NCI-H1694 (cell line): Measurements from ENCODE around the gene MZB1.
"Not testable (repeated sequence)": the region's sequence is repeated elsewhere in the genome, so short reads cannot be mapped to it uniquely, and the experiment has no call there.

ENCODE experiments used
- DNase-seq: peaks from one replicate; lab custom pipeline; 2025; lab: John Stamatoyannopoulos, UW

The MZB1 gene

DNA sequence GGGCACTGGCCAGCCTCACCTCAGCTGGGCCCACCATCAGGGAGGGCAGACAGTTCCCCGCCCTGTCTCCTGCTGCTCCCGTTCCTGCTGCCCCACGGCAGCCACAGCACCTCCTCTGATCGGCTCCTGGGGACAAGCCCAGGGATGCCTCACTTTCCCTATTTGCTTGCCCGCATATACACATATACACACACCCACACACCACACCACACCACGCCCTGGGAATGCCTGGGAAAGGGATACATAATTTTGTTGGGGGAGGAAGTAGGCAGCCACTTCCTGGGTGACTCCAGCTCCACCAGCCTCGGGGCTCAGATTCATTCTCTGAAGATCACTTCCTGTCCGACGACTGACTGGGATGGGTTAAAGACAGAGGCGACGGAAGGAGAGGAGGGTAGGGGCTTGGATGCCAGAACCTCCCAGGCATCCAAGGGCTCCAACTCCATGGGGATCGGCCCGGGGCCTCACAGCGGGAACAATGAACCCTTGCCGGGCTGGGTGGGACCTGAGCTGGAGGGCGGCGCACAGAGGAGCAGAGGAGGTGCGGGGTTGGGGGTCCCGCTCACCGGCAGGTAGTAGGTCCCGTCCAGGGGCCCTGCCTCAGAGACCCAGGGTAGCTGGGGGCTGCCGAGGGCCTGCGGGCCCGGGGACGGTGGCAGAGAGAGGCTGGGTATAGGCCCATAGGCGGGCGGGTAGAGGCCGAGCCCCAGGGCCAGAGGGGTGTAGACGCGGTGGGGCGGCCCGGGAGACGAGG, 2.0 kb upstream of the MZB1 start:
- no peak for DNase-seq

DNA sequence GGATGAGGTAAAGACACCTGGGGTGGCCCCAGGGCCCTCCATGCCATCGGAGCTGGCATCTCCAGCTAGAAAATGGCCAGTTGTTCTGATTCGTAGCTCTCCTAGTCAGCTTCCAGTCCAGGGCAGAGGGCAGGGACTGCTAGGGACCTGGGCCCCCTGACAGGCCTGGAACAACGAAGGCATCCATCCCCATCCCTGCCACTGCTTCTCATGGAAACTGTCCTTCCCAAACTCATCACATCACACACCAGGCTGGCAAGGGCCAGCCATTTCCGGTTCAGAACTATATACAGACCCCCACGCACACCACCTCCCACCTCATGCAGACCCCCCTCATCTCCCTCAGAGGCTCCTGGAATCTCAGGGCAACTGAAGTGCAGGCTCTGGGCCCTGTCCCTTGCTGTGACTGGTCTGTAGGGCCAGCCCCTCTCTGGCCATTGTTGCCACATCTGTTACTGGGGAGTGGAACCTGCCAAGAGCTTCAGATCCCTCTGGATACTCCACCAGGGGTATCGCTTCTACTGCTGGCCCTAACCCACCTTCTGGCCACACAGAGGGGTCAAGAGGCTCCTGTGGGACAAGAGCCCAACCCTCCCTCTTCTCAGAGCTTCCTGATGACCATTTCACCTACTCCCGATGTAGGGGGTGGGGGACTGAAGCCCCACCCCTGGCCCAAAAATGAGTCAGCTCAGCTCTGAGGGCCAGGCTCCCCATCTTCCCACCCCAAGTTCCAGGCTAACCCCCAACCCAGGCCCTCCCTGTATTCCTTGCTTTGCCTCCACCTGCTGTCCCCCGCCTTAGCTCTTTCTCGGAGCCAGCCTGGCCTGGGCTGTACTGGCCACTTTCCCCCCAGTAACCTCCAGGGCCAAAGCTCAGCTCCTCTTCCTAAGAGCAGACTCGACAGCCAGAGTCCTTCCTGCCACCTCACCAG, 1.2 kb upstream of the MZB1 start:
- no peak for DNase-seq

DNA sequence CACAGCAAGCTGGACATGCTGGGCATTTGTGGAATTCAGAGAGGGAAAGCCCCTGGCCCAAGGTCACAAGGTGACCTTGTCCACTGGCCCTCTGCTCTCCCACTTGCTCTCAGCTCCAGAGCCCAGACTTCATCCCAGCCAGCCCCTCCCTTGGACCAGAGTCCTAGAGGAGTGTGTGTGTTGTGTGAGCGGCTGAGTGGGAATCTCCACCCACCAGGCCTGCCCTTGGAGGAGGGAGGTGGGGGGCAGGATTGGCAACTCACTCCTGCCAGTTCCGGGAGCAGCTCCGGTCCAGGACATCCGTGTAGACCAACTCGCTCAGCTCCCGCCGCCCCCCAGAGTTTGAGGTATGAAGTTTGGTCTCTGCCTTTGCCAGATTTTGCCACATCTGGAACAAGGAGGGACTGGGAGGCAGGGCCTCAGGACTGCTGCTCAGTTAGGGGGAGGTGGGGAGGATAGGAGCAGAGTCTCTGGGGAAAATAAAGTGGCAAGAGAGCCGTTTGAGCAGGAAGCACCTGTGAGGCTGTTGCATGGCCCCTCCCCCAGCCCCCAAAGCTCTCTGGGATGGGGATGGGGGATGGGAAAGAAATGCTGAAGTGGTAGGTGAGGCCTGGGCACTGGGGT, 1.4 kb downstream of the MZB1 start:
- no peak for DNase-seq

DNA sequence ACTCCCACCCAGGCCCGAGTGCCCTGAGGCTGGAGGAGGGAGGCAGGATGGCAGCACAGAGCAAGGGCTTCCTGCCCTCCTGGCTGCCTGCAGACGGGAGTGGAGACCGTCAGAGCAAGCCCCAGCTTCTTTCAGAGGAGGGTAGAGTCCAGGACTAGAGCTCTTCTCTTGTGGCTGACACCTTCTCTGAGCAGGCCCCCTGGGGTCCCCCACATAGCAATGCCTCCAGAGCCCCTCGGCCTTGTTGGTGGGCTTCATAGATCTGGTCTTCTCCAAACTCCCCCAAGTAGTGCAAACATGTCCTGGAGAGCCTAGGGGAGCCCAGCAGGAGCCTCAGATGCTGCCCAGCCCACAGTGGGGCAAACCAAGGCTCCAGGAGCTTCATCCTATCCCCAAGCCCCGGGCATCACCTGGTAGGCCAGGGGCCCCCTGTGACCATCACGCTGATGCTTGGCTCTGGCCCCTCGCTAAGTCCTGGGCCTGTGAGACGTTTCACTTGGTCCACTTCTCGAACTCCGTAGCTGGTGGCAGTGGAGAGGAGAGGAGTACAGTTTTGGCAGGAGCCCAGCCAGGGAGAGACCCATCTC, 2.0 kb downstream of the MZB1 start:
- no peak for DNase-seq

DNA sequence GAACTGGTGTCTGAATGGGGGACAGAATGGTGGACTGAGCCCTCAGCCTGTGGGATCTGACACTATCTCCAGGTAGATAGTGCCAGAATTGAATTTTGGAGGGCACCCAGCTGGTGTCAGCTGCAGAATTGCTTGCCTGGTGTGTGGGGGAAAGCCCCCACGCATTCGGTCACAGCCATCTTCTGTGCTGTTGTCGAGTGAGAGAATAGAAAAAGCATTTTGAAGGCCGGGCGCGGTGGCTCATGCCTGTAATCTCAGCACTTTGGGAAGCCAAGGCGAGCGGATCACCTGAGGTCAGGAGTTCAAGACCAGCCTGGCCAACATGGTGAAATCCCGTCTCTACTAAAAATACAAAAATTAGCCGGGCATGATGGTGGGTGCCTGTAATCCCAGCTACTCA, 2.8 kb downstream of the MZB1 start:
- DNase-seq, result not testable (repeated sequence)

DNA sequence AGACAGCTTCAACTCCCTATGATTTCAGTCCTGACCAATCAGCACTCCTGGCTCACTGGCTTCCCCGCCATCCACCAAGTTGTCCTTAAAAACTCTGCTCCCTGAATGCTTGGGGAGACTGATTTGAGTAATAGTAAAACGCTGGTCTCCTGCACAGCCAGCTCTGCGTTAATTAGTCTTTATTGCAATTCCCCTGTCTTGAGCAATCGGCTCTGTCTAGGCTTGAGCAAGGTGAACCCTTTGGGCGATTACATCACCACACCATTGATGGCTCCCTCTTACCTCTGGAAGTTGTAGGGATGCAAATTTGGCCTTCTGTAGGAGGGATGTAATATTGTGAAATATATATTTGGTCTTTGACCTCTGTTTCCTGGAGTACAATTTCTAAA, 3.7 kb downstream of the MZB1 start:
- no peak for DNase-seq

DNA sequence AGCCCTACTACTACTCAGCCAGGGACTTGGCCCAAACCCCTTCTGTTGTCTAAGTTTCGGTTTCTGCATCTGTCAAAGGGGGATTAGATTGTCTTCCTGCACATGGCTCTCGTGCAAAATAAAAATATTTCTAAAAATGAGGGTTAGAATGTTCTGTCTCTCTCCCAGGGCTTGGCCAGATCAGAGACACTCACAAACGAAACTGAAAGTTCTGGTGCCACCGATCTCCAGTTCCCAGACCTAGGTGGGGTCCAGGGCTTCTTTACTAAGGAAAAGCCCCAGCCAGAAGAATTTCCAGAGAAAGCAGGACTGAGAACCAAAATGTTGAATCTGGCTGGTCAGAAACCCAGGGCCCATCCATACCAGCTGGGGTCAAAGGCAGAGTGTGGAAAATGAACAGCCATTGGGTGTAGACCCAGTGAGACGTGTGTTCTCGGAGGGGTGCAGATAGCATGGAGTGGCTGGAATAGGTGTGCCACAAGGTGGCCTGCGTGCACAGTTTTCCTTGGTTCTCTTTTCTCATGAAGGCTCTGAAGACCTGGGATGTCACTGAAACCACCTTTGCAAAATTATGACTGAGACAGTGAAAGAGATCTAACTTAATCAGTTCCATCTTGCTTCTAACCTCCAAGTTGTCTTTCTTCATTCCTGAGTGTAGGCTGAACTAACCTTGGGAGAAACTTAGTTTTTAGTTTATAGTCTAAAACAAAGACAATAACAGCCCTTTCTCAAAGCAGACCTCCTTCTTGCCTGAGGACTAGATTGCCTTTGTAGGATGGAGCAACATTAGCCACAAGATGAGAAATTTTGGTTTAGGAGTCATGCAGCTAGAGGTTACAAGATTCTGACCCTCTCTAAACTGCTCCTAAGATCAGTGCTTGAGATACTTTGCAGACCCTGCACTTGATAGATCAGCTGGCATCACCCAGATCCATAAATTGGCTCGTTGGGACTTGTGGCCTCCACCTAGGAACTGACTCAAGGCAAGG, 4.4 kb downstream of the MZB1 start:
- DNase-seq, result no peak

DNA sequence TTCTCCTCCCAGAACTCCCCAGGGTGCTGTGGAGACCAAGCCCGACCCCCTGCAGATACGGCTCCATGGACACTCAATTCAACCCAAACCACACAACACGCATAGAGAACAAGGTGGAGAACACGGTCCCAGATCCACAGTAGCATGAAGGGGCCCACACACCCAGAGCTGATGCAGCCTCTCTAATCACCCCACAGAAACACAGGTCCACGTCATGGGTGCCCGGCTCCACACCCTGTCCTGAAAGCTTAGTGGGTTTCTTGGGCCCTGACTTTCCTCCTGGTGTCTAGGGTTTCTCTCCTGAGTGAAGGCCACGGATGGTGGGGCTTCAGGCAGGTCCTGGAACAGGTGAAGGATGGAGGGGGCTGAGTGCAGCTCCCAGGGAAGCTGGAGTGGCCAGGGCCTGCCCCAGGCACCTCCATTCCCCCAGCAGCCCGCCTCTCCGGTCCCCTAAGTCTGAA, 5.1 kb downstream of the MZB1 start:
- no peak for DNase-seq

DNA sequence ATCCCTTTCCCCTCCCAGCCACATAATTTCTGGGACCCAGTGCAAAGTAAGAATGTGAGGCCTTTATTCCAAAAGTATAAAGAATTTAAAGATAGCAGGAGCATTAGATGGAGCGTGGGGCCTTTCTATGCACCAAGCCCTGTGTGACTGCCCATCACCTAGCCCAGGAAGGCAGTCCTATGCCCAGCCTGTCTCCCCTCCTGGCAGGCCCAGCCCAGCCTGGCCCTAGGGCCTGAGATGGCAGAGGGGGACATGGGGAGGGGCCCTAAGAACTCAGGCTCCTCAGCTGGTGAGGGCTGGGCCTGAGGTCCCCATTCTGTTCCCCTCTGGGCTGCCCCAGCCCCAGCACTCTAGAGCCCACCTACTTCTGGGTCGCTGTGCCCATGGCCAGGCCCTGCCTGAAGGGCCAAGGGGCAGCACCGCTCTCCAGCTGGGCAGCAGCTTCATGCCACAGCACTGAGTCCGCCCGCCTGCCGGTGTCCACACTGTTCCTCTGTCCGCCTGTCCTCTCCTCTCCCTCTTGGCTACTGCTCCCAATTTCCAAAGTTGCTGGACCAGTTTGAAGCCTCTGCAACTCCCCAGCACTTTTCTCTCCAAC, 5.6 kb downstream of the MZB1 start:
- no peak for DNase-seq

DNA sequence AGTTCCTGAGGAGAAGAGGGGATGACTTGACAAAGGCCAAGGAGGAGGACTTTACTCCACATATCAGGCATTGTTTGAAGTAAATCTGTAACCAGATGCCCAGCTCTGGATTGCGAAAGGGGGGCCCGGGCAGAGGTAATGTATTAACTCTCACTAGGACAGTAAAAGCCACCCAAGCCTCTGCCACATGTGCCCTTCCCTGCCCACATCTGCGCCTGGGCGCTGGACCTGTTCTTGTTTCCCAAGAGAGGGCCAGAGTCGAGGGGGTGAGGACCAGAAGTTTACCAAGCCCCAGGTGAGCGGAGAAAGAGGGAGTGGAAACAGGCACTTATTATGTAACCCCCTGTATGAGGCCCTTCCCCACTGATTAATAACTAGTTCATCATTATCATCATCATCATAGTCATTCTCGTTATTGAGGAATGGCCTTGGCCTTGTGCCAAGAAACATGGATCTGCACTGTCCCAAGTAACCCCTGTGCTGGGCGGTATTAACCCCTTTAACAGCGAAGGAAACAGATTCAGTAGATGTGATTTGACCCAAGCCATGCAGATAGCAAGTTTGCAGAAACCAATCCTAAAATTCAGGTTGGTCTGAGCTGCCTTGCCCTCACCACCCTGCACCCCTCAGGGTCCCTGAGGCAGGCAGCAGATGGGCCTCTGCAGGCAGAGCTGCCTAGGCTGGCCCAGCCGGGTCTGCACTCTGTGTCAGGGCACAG, 6.3 kb downstream of the MZB1 start, which contains the start of gene SLC23A1:
SLC23A1 (minus strand) TSS at position 23 of the 718 bp plus-strand sequence. CDS start 44 bp downstream, outside the sequence.
- DNase-seq, result no peak

DNA sequence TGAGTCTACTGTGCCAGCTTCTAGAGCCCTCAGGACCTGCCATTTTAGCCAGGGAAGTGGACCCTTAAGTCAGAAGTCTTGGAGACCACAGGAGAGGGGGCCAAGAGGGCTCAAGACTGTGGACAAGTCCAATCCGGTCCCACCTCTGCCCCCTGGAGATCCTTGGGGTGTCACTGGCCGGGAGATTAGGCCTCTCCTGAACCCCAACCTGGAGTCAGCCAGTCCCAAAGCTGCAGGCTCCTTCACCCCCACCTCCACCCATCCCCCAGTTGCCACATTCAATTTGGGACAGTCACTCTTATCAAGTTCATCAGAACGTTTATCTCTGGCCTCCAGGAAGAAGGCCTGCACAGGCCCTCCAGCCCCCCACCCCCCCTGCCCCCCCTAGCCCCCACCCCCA, 6.9 kb downstream of the MZB1 start:
- DNase-seq, result no peak

DNA sequence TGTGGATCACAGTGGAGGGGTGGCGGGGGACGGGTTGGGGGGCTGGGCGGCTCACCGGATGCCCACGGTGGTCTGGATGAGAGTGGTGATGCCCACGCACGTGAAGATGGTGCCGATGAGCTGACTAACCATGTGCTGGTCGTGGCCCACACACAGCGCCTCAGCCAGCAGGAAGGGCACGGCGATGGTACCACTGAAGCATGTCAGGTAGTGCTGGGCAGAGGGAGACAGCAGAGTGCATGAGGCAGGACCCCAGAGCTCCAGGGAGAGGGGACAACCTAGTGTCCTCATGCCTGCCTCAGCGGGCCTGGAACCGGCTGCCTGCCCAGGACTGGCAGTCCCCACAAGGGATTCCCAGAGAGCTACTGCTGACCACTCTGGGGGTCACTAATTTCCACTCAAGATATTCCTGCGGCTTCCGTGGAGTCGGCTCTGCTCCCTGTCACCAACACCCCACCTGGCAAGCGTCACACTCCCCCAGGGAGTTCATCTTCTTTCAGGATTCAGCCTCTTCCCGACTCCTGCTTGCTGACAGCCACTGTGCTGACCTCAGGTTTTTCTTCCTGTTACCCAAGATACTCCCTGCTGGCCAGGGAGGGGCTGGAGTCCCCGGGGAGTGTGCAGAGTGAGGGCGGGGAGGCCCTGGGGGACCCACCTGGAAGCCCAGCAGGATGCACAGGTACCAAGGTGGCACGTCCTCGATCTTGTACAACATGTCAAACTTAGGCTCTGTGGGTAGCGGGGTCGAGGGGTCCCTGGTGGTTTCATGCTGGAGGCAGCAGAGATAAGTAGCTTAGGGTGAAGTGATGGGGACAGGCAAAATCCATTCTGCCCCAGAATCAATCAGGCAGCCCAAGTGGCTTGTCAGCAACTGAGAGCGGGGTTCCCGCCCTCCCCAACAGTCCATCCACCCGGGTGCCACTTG, 7.6 kb downstream of the MZB1 start:
- DNase-seq, result no peak

DNA sequence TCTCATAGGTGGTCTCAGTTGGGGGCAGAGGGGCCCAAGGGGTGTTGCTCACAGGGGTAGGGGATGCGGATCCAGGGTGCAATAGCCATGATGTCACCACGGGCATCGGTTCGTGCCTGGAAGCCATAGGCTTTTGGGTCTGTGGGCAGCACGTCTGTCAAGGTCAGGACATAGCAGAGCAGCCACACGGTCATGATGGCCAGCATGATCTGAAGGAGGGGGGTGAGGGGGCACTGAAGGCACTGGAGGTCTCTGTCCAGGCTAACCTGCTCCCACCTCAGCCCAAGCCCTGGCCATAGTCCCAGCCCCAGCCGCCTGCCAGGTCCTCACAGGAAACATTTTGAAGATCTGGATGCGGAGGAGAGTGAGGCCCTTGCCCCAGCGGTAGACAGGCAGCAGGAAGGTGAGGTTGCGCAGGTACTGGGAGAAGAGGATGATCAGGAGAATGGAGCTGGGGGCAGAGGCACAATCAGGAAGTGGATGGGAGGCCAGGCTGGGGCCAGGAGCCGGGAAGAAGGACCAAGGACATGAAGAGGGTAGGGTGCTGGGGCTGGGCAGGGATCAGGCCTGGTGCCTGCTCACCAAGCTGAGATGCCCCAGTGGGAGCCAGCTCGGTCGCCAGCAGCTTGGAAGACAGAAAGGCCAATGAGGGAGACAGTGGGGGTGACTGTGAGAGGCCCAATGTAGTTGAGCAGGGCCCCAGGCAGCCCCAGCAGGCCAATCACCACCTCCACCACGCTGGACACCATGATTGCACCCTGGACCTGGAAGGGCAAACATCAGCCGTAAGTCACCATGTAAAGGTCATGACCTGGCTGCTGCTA, 9.9 kb downstream of the MZB1 start:
- no peak for DNase-seq

DNA sequence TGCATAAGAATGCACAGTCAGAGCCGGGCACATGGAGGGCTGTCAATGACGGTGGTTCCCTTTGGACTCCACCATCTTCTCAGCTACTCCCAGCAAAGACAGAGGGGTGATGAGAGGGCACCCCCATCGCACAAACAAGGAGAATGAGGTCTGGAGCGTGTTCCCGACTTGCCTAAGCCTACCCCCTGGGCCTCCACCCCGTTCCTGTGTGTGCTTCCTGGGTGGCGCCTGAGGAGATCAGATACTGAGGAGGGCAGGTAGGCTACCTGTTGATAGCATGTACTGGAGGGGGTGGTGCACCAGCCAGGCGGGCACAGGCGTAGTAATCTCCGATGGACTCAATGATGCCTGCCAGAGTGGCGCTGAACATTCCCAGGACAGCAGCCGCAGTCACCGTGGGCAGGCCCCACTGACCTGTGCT, 10.8 kb downstream of the MZB1 start:
- DNase-seq, result no peak

DNA sequence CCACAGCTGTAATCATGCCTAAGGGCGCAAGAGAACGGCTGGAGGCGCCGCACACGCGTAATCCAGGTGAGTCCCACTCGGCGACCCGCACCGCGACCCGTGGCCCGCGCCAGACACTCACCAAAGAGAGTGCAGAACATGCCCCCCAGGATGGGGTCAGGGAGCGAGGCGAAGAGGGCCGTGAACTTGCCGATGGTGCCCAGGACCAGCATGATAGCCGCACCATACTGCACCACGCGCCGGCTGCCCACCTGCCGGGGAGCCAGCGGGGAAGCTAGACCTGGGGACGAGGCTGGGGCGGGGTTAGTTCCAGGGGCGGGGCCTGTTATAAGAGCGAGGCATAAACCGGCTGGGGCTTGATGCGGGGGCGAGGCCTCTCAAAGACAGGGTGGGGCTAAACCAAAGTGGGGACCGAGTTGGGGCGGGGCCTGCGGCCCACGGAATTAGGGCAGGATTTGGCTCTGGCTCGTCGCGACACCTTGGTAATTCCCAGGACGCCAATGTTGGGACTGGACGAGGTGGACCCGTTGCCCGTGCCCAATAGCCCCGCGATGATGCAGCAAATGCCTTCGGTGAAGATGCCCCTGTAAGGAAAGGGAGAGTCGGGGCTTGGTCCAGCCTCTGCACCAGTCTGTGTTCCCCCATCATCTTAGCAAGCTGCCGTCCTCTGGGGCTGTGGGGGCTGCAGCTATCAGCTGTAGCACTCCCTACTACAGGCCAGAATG, 11.4 kb downstream of the MZB1 start:
- DNase-seq, result no peak

DNA sequence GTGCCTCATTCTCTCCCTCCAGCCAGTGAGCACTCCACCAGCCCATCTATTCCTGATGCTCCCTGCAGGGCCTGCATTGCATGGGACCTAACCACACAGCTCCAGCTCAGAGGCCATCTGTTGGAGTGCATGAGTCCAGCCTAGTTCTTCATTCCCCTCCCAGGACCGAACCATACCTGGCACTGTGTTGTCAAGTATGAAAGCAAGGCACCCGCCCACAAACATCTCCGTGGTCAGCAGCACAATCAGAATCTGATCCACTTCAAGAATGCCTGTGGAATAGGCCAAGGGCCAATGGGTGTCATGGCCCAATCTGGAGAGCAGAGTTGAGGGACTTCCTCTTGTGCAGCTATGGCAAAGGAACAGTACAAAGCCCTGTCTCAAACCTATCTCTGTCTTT, 12.5 kb downstream of the MZB1 start:
- no peak for DNase-seq

DNA sequence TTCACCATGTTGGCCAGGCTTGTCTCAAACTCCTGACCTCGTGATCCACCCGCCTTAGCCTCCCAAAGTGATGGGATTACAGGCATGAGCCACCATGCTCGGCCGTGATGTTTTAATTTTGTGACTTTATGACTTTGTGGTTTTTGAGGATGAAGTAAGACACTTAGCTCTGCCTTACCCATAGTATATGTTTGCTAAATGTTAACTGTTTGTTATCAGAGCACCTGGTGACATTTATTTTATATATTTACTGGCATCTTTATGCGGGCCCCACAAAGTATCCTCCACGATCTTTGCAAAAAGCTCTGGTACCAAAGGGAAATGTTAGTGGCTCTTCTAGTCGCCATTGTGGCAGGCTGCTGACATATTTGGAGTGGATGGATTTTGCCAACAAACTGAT, 13.3 kb downstream of the MZB1 start:
- no peak for DNase-seq
